Esophagus squamous epithelium (tissue), 5 donors: ENCODE results near the gene CDC23. TPM values are rescaled to one million over a fixed set of nuclear protein-coding genes. Genes with fewer than 3 reads are reported as not detected.

Experiments
- DNase-seq: peaks from one replicate; lab custom pipeline; 2025; lab: John Stamatoyannopoulos, UW
- H3K27ac ChIP-seq, 4 donors: fragments of 200-600 bp; sonication (generic); one replicate each; pipeline ENCODE4 v1.5.1; 2016 to 2019; ENCODE audit warnings: mild to moderate bottlenecking in 1 of 4
- H3K27me3 ChIP-seq, 4 donors: fragments of 200-600 bp; sonication (generic); 1 replicate in 3 of 4; 2 replicates in 1 of 4; pipeline versions ENCODE4 v1.5.1 to v1.6.0; 2017 to 2021; ENCODE audit warnings: antibody characterized with exemption in 1 of 4
- H3K36me3 ChIP-seq, 3 donors: fragments of 200-600 bp; sonication (generic); one replicate each; pipeline ENCODE4 v1.5.1; 2016 to 2019
- H3K4me1 ChIP-seq, 3 donors: fragments of 200-600 bp; sonication (generic); one replicate each; pipeline ENCODE4 v1.5.1; 2017 to 2019
- H3K4me3 ChIP-seq, 4 donors: fragments of 200-600 bp; sonication (generic); 1 replicate in 3 of 4; 2 replicates in 1 of 4; pipeline ENCODE4 v1.5.1; 2016 to 2019; ENCODE audit warnings: mild to moderate bottlenecking in 2 of 4, moderate library complexity in 1 of 4
- H3K9me3 ChIP-seq, 3 donors: fragments of 200-600 bp; sonication (generic); one replicate each; pipeline ENCODE4 v1.5.1; 2016 to 2019
- POLR2A ChIP-seq, 4 donors: fragments of 450-650 bp; IDR thresholded peaks; one replicate each; pipeline ENCODE4 v1.6.1; 2017; ENCODE audit warnings: antibody characterized with exemption in 4 of 4, mild to moderate bottlenecking in 4 of 4, moderate library complexity in 3 of 4
- WGBS, 2 donors: methylation state at CpG; one replicate each; pipeline ENCODE4 v1.1.5; 2018; 5-methylcytosine and 5-hydroxymethylcytosine counted together
- intact Hi-C: fragments of 100-400 bp; cut with DNase I; formaldehyde crosslinking; loops from one replicate; pipeline ENCODE4 v1.15.0; 2022
- total RNA-seq, 4 donors: library from RNA; depleted of rRNA; stranded (reverse); fragments of >200 nt; gene quantifications; one replicate each; pipeline ENCODE4 v1.1.0, GENCODE V29; 2016
- TF ChIP-seq, protein P1 (sequence below), 6 experiments: fragments of 450-650 bp in 4 of 6; fragments of 200-600 bp in 2 of 6; sonication (generic) in 2 of 6; IDR thresholded peaks; one replicate each; pipeline ENCODE4 v1.5.1; 2016 to 2019; ENCODE audit warnings: antibody characterized with exemption in 6 of 6, mild to moderate bottlenecking in 4 of 6, moderate library complexity in 4 of 6
- donor health status: DM: yes; HTN: yes; CAD: no.

The CDC23 gene
- total RNA-seq, 4 donors from 2014 or later = 10.4 to 25.8 (median 20.5) TPM

DNA sequence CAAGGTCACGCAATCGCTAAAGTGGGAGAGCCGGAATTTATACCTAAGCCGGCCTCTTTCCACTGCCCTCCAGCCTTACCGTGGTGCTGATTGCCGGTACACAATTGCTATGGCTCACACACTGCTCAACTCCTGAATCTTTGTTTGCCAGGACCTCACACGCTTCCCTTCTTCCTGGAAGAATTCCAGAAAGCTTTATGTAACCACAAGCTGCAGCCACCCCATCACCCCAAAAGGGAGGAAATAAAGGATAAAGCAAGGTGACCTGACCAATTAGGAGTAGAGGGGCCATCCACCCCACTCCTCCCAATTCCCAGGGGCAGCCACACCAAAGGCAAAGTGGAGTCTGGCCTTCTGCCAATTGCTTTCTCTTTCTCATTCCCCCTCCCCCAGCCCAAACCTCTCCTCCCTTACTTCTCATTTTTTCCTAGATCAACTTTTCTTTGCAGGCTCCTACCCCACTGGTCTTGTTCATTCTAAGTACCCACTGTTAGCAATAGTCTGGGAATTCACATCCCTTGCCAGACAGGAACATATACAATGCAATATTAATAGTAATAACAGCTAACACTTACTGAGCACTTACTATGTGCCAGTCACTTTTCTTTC, 18.0 kb upstream of the CDC23 start:
- peaks cover 0 to 15% (median 5%) of the 10 kb centered on the region in 3 donors for H3K4me1 ChIP-seq
- 32 to 41% methylated on average over 7 of the region's 7 CpGs for WGBS, 2 donors
- TF ChIP-seq, protein P1, sequence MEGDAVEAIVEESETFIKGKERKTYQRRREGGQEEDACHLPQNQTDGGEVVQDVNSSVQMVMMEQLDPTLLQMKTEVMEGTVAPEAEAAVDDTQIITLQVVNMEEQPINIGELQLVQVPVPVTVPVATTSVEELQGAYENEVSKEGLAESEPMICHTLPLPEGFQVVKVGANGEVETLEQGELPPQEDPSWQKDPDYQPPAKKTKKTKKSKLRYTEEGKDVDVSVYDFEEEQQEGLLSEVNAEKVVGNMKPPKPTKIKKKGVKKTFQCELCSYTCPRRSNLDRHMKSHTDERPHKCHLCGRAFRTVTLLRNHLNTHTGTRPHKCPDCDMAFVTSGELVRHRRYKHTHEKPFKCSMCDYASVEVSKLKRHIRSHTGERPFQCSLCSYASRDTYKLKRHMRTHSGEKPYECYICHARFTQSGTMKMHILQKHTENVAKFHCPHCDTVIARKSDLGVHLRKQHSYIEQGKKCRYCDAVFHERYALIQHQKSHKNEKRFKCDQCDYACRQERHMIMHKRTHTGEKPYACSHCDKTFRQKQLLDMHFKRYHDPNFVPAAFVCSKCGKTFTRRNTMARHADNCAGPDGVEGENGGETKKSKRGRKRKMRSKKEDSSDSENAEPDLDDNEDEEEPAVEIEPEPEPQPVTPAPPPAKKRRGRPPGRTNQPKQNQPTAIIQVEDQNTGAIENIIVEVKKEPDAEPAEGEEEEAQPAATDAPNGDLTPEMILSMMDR (IDR thresholded peaks at IDR 0.05) = no peak
- TF ChIP-seq POLR2A (IDR thresholded peaks at IDR 0.05) = no peak
- no peaks in the 10 kb centered on the region for H3K27me3 ChIP-seq
- no peak overlapping the region for H3K4me3 ChIP-seq
- H3K36me3 ChIP-seq = no peaks in the 10 kb centered on the region
- no peak overlapping the region for H3K27ac ChIP-seq
- H3K9me3 ChIP-seq = peaks cover 0 to 8% (median 4%) of the 10 kb centered on the region in 3 donors
- DNase-seq = no peak
- intact Hi-C loops = no loop called here

DNA sequence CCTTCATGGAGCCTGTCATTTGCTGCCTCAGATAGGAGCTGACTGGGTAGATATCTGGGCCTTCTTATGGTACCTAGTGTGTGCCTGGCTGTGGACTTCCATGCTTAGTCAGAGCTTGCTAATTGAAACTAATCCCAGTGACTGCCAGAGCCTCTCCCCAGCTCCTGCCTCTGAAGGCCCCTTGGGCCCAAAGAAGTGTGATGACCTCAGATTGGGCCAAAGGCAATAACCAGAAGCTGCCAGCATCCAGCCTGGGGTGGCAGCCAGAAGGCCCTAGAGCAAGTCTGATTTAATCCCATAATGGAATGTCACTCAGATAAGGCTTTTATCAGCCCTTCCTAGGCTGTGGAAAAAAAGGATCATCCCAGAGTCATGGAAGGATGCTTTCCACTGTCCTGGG, 17.1 kb upstream of the CDC23 start:
- H3K36me3 ChIP-seq = no peaks in the 10 kb centered on the region
- intact Hi-C loops = no loop called here
- H3K9me3 ChIP-seq = peaks cover 0 to 13% (median 4%) of the 10 kb centered on the region in 3 donors
- no peak for TF ChIP-seq POLR2A (IDR thresholded peaks at IDR 0.05)
- TF ChIP-seq, protein P1 (IDR thresholded peaks at IDR 0.05) = no peak
- no peaks in the 10 kb centered on the region for H3K27me3 ChIP-seq
- no peak for DNase-seq
- H3K4me1 ChIP-seq = peaks cover 0 to 15% (median 5%) of the 10 kb centered on the region in 3 donors
- no peak overlapping the region for H3K4me3 ChIP-seq
- H3K27ac ChIP-seq = no peak overlapping the region

DNA sequence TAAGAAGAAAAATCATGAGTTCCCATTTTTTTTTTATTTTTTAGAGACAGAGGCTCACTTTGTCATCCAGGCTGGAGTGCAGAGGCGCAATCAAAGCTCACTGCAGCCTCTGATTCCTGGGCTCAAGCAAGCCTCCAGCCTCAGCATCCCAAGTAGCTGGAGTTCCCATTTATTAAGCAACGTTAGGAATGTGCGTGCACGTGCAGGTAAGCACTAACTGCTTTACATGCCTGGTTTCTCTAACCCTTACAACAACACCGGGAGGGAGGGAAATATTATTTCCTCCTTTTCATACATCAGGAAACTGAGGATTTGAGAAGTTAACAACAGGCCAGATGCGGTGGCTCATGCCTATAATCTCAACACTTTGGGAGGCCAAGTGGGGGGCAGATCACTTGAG, 16.3 kb upstream of the CDC23 start:
- Histone ChIP-seq H3K27ac (no peak overlapping the region), H3K4me3 (no peak overlapping the region), H3K4me1 (peaks cover 0 to 15% (median 5%) of the 10 kb centered on the region in 3 donors), H3K27me3 (no peaks in the 10 kb centered on the region), H3K36me3 (no peaks in the 10 kb centered on the region), H3K9me3 (peaks cover 0 to 13% (median 4%) of the 10 kb centered on the region in 3 donors)
- TF ChIP-seq POLR2A (IDR thresholded peaks at IDR 0.05) = no peak
- TF ChIP-seq, protein P1 (IDR thresholded peaks at IDR 0.05) = no peak
- intact Hi-C loops = loop anchor here (10.0 kb wide), 1 partner anchor 165 kb away; no protein-coding TSS in a partner anchor
- DNase-seq = no peak
- WGBS, 2 donors = 66 to 73% methylated on average over 2 to 6 of the region's 6 CpGs

DNA sequence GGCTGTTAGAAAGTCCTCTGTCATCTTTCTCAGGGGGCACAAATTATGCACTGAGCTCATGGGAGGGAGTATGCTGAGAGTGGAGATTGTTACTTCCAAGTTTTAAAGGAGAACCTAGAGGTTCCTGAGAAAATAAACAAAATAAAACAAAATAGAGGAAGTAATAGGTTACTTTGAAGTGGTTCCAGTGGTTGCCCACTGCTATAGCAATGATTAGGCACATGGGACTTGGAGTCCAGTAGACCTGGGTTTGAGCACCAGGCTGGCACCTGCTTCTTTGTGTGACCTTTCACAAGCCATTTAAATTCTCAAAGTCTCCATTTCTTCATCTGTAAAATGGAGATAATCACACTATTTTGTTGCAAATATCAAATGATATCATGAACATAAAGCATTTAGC, 13.8 kb upstream of the CDC23 start:
- Histone ChIP-seq H3K27me3 (no peaks in the 10 kb centered on the region), H3K4me1 (peaks cover 0 to 15% (median 5%) of the 10 kb centered on the region in 3 donors), H3K36me3 (no peaks in the 10 kb centered on the region), H3K9me3 (peaks cover 0 to 13% (median 4%) of the 10 kb centered on the region in 3 donors), H3K4me3 (no peak overlapping the region), H3K27ac (no peak overlapping the region)
- DNase-seq = no peak
- TF ChIP-seq, protein P1 (IDR thresholded peaks at IDR 0.05) = no peak
- no peak for TF ChIP-seq POLR2A (IDR thresholded peaks at IDR 0.05)
- intact Hi-C loops = loop anchor here (10.0 kb wide), 1 partner anchor 168 kb away; no protein-coding TSS in a partner anchor

DNA sequence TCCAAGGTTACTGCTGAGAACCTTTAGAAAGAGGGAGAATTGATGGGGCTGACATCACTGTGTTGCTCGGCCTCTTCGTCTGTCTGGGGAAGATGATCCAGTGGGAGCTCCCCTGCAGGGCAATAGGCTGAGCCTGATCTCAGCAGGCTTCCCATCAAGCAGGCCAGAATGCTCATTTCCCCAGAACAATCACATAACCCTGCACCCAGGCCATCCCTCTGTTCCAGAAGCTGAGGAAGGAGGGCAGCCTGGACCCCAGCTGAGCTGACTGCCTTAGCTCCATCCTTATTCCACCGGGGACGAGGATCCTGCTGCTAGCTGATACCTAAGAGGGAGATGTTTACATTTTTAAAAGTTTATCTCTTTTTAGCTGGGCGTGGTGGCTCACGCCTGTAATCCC, 11.6 kb upstream of the CDC23 start:
- H3K9me3 ChIP-seq = peaks cover 0 to 13% (median 4%) of the 10 kb centered on the region in 3 donors
- H3K4me1 ChIP-seq = no peaks in the 10 kb centered on the region
- no peak overlapping the region for H3K27ac ChIP-seq
- no peaks in the 10 kb centered on the region for H3K27me3 ChIP-seq
- intact Hi-C loops = loop anchor here (10.0 kb wide), 1 partner anchor 170 kb away; no protein-coding TSS in a partner anchor
- WGBS, 2 donors = 91 to 94% methylated on average over 4 of the region's 6 CpGs
- DNase-seq = no peak
- H3K36me3 ChIP-seq = no peaks in the 10 kb centered on the region
- TF ChIP-seq POLR2A (IDR thresholded peaks at IDR 0.05) = no peak
- TF ChIP-seq, protein P1 (IDR thresholded peaks at IDR 0.05) = no peak
- no peak overlapping the region for H3K4me3 ChIP-seq
